Measurements from ENCODE around the gene GRIK3. TPM values are rescaled to one million over a fixed set of nuclear protein-coding genes. Genes with fewer than 3 reads are reported as not detected.

Gene GRIK3
- total and polyA plus RNA-seq, 2 experiments from 2014 or later = 0.31 to 2.9 TPM

GRCh38 chr1:36986241-36986985 lies 47.9 kb downstream of the GRIK3 start:
- Histone ChIP-seq H3K27ac (ENCODE audit: low read depth) (no peak overlapping the region), H3K9me2 (ENCODE audit: insufficient read depth) (no peaks in the 10 kb centered on the region), H3F3A (replicated peaks; ENCODE audit: low read depth) (no peaks in the 10 kb centered on the region), H3K27me3 (ENCODE audit: insufficient read depth) (no peaks in the 10 kb centered on the region), H3K4me3 (no peak overlapping the region), H4K20me1 (replicated peaks; ENCODE audit: insufficient read depth) (no peaks in the 10 kb centered on the region), H3K4me2 (no peak overlapping the region), H3K79me2 (replicated peaks; ENCODE audit: insufficient read depth) (no peaks in the 10 kb centered on the region), H2AFZ (no peak overlapping the region), H3K36me3 (ENCODE audit: insufficient read depth) (no peaks in the 10 kb centered on the region), H3K4me1 (ENCODE audit: insufficient read depth) (peaks cover 4% of the 10 kb centered on the region; the same call in 1 of the 2 replicates)
- TF ChIP-seq POLR2AphosphoS5 (IDR thresholded peaks at IDR 0.05; ENCODE audit: low read depth) = no peak
- no peak for TF ChIP-seq ZNF114 (CRISPR knock-in tag; IDR thresholded peaks at IDR 0.05)
- TF ChIP-seq EZH2phosphoT487 (IDR thresholded peaks at IDR 0.05; ENCODE audit: unreplicated experiment) = no peak
- no peak for TF ChIP-seq CREB1 (CRISPR knock-in tag; IDR thresholded peaks at IDR 0.05; ENCODE audit: low read depth)
- TF ChIP-seq ZNF331 (CRISPR knock-in tag; IDR thresholded peaks at IDR 0.05; ENCODE audit: low read depth) = no peak
- H3K4me3 Mint-ChIP-seq = no peak overlapping the region
- no peak overlapping the region for H3K27ac Mint-ChIP-seq
- no peak for DNase-seq (ENCODE audit: low spot score)
- H3K4me1 Mint-ChIP-seq = peaks cover 14% of the 10 kb centered on the region
- H3K27me3 Mint-ChIP-seq (ENCODE audit: insufficient read depth, low read depth, poor library complexity) = peaks cover 11% of the 10 kb centered on the region
- ATAC-seq = no peak
- no peaks in the 10 kb centered on the region; the same call in 2 of the 3 replicates for H3K9me3 Mint-ChIP-seq
- no peaks in the 10 kb centered on the region for H3K36me3 Mint-ChIP-seq (ENCODE audit: low read depth)

- no peaks in the 10 kb centered on the region for H3K9me2 ChIP-seq (ENCODE audit: insufficient read depth)
- H3K36me3 Mint-ChIP-seq (ENCODE audit: low read depth) = no peaks in the 10 kb centered on the region
- H2AFZ ChIP-seq = no peak overlapping the region
- ATAC-seq (no peak), DNase-seq (ENCODE audit: low spot score) (no peak)
- H3K79me2 ChIP-seq (replicated peaks; ENCODE audit: insufficient read depth) = no peaks in the 10 kb centered on the region
- peaks cover 14% of the 10 kb centered on the region for H3K4me1 Mint-ChIP-seq
- H3K4me1 ChIP-seq (ENCODE audit: insufficient read depth) = peaks cover 4% of the 10 kb centered on the region; the same call in 1 of the 2 replicates
- H3K9me3 Mint-ChIP-seq = no peaks in the 10 kb centered on the region; the same call in 2 of the 3 replicates
- no peaks in the 10 kb centered on the region for H3F3A ChIP-seq (replicated peaks; ENCODE audit: low read depth)
- H3K27me3 ChIP-seq (ENCODE audit: insufficient read depth) = no peaks in the 10 kb centered on the region
- H3K27me3 Mint-ChIP-seq (ENCODE audit: insufficient read depth, low read depth, poor library complexity) = peaks cover 14% of the 10 kb centered on the region
- H3K27ac Mint-ChIP-seq = no peak overlapping the region
- no peak overlapping the region for H3K4me2 ChIP-seq
- H3K4me3 Mint-ChIP-seq = no peak overlapping the region
- no peak overlapping the region for H3K4me3 ChIP-seq
- no peaks in the 10 kb centered on the region for H4K20me1 ChIP-seq (replicated peaks; ENCODE audit: insufficient read depth)
- no peaks in the 10 kb centered on the region for H3K36me3 ChIP-seq (ENCODE audit: insufficient read depth)
- no peak overlapping the region for H3K27ac ChIP-seq (ENCODE audit: low read depth)
- TF ChIP-seq STAT1 (IDR thresholded peaks at IDR 0.05; ENCODE audit: unreplicated experiment) (no peak), ETS1 (IDR thresholded peaks at IDR 0.05) (no peak), ZNF331 (CRISPR knock-in tag; IDR thresholded peaks at IDR 0.05; ENCODE audit: low read depth) (no peak), EZH2 (IDR thresholded peaks at IDR 0.05; ENCODE audit: low read depth, unreplicated experiment) (no peak), ZNF114 (CRISPR knock-in tag; IDR thresholded peaks at IDR 0.05) (no peak)
- TF ChIP-seq, protein P1, sequence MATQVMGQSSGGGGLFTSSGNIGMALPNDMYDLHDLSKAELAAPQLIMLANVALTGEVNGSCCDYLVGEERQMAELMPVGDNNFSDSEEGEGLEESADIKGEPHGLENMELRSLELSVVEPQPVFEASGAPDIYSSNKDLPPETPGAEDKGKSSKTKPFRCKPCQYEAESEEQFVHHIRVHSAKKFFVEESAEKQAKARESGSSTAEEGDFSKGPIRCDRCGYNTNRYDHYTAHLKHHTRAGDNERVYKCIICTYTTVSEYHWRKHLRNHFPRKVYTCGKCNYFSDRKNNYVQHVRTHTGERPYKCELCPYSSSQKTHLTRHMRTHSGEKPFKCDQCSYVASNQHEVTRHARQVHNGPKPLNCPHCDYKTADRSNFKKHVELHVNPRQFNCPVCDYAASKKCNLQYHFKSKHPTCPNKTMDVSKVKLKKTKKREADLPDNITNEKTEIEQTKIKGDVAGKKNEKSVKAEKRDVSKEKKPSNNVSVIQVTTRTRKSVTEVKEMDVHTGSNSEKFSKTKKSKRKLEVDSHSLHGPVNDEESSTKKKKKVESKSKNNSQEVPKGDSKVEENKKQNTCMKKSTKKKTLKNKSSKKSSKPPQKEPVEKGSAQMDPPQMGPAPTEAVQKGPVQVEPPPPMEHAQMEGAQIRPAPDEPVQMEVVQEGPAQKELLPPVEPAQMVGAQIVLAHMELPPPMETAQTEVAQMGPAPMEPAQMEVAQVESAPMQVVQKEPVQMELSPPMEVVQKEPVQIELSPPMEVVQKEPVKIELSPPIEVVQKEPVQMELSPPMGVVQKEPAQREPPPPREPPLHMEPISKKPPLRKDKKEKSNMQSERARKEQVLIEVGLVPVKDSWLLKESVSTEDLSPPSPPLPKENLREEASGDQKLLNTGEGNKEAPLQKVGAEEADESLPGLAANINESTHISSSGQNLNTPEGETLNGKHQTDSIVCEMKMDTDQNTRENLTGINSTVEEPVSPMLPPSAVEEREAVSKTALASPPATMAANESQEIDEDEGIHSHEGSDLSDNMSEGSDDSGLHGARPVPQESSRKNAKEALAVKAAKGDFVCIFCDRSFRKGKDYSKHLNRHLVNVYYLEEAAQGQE (IDR thresholded peaks at IDR 0.05; ENCODE audit: unreplicated experiment) = no peak
- TF ChIP-seq, protein P2, sequence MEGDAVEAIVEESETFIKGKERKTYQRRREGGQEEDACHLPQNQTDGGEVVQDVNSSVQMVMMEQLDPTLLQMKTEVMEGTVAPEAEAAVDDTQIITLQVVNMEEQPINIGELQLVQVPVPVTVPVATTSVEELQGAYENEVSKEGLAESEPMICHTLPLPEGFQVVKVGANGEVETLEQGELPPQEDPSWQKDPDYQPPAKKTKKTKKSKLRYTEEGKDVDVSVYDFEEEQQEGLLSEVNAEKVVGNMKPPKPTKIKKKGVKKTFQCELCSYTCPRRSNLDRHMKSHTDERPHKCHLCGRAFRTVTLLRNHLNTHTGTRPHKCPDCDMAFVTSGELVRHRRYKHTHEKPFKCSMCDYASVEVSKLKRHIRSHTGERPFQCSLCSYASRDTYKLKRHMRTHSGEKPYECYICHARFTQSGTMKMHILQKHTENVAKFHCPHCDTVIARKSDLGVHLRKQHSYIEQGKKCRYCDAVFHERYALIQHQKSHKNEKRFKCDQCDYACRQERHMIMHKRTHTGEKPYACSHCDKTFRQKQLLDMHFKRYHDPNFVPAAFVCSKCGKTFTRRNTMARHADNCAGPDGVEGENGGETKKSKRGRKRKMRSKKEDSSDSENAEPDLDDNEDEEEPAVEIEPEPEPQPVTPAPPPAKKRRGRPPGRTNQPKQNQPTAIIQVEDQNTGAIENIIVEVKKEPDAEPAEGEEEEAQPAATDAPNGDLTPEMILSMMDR (conservative IDR thresholded peaks at IDR 0.05; ENCODE audit: low read depth in 2 of 2) = no peak
Observed at GRCh38 chr1:36984675-36985074, 49.6 kb downstream of the GRIK3 start.
